HG02938 (cell line): ENCODE measurements around the gene NKG7.

Source experiments
- ATAC-seq: cut with Tn5 transposase; IDR thresholded peaks from one replicate; pipeline ENCODE4 v1.9.1; 2021; ENCODE audit warnings: mild to moderate bottlenecking, moderate library complexity; ENCODE audit not compliant: unreplicated experiment

The NKG7 gene

DNA sequence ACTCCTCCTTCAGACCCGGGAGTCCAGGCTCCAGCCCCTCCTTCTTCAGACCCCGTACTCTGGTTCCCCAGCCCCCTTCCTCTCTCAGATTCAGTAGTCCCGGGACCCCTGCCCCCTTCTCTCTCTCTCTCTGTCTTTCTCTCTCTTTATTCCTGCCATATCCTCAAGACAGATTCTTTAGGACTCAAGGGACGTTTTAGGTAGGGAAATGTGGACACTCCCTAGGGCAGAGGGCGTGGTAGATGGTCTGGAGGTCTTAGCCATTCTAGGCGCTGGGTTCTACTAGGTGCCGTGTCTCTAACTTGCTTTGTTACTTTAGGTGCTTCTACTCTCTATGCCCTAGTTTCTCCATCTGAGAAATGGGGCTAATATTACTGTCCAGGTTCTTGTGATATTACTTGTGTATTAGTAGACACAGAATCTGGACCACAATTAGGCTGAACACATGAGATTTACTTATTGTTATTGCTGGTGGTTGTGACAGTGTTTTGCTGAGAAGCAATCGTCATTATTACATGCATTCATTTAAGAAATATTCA, 18.7 kb upstream of the NKG7 start:
- no peak for ATAC-seq

DNA sequence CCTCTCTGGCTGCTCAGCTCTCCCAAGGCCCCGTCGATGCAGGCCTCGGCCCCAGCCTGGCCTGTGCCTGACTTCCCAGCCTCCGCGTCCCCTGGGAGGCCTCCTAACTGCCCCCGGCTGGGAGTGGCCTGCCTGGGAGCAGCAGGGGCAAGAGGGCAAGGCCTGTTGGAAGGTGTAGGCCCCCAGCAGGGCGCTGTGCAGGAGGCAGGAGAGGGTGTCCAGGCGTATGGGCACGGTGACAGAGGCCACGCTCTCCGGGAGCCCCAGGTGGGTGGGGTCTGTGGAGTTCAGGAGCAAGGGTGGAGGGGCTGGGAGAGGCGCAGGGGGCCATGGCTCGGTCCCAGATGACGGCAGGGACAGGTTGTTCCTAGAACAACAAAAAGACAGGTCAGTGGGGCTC, 16.7 kb upstream of the NKG7 start:
- no peak for ATAC-seq

DNA sequence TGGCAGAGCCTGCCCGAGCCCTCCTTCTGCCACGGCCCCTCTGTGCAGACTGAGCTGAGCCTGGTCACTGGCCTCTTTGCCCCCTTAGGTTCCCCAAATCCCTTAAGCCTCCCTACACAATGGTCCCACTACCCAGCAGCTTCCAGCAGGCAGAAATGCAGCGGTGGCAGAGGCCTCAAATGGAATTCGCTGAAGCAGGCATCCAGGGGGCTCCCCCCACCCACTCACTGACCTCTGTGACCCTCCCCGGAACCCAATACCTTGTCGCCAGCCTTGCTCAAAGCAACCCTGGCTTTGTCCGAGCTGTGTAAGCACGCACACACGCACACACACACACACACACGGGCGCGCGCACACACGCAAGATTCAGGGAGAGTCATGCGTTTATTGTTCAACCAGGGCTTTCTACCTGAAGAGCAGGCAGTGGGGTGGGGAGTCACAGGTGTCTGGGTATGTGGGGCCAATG, 15.5 kb upstream of the NKG7 start, which contains the start of gene LIM2:
Gene LIM2 (minus strand): TSS at position 51 of the 466 bp plus-strand sequence. CDS start 531 bp downstream, outside the sequence.
- ATAC-seq: no peak

DNA sequence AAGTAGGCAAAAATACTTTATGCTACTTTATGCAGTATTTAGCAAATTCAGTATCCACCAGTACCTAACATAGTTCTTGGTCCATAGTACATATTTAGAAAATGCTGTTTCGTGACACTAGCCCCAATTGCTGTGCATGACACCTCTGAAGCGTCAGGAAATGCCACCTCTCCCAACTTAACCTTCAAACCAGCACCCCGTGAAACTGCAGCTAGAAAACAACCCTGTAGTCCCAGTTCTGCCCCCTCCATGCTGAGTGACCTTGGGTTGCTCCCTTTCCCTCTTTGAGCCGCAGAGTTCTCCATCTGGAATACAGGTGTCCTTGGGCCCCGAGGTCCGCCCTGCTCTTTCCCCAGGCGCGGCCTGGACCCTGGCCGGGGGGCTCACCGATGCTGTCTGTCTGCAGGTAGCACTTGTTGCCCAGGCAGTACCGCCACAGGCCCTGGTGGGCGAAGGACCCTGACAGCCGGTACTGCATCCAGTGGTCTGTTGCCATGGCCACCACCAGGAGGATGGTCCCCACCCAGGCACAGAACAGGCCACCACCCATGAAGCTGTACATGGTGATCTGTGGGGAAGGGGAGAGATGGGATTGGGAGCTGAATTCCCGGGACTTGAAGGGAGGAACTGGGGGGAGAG, 14.5 kb upstream of the NKG7 start:
- ATAC-seq: no peak

DNA sequence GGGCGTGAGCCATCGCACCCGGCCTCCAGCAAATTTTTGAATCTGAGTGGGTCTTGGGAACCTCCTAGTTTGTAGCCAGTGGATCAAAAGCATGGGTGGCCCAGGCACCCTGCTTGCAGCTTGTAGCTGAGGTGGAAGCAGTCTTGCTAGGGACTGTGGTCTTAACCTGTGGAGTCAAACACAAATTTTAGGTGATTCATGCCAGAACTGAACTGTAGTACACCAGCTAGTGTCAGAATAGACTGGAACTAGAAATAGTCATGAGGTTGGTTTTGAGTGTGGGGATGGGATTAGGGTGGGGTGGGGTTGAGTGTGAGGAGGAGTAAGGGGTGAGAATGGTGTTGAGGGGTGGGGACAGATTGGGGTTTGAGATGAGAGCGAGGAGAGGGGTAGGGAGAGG, 9.6 kb upstream of the NKG7 start:
- ATAC-seq: no peak

DNA sequence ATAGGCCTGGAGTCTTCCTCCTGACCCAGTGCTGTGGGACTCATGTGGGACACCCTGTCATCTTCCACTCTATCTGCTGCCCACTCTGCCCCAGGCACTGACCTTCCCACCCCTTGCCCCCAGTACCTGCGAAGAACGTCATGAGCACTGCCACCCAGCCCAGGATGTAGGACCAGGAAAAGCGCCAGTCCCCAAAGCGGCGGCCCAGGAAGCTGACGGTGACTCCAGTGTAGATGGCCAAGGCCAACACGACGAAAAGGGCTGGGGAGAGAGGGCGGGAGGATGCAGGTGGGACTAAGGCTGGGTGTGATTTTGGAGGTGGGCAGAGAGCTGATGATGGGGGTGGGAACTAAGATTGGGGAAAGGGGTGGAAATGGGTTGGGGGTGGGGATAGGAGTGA, 7.9 kb upstream of the NKG7 start:
- ATAC-seq: no peak

DNA sequence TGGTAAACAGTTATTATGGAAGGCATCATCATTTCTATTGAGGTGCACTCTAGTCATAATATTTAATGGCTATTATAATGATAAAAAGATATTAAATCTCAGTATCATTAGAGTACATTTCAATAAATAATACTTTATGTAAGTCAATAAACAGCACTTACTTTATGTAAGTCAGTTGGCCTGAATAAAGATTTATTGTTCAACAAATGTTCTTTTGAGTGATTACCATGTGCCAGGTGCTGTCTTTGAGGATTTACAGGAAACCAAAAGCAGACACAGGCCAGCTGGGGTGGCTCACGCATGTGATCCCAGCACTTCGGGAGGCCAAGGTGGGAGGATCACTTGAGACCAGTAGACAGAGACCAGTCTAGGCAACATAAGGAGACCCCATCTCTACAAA, 5.0 kb upstream of the NKG7 start:
- ATAC-seq: no peak

DNA sequence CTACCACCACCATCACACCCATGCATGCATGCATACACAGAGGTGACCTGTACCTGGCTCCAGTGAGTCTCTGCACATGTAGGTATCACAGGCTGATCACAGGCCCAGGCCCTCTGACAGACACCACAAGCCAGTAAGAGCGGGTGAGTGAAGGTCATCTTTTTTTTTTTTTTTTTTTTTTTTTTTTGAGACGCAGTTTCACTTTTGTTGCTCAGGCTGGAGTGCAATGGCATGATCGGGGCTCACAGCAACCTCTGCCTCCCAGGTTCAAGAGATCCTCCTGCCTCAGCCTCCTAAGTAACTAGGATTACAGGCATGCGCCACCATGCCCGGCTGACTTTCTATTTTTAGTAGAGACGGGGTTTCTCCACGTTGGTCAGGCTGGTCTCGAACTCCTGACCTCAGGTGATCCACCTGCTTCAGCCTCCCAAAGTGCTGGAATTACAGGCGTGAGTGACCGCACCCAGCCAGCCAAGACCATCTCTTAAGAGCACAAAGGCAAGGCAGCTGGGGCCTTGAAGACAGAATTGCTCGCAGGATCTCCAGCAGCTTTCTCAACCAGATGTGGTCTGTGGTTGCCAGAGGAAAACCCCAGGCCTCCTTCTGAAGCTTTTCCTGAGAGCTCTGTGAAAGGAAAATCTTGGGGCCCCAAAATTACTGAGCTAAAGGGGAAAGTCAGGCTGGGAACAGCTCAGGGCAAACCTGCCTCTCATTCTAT, 3.2 kb upstream of the NKG7 start:
- ATAC-seq: no peak

DNA sequence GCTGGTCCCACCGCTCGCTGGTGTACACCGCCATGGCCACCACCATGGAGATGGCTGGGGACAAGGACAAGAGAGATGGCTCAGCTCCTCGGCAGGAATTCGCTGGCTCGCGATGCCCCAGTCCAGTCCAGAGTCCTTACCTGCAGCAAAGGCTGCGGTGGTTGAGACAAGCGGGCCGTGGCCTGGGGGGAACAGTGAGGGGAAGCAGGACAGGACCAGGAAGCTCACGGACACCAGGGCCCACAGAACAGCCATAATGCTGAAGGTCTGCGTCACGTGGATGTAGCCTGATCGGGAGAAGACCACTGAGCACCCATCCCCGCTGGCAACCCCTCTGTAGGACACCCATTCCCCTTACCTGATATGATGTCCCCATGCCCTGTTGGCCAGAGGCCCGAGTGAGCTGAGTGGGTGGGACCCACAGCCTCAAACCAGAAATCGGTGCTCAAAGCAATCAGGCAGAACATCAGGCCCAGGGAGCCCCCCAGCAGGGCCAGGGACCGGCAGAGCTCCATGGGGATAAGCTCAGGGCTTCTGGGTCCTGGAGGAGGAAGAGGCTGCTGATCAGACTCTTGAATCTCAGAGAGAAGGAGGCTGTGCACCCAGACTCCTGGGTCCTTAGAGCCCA, 319 bp downstream of the NKG7 start:
- no peak for ATAC-seq

DNA sequence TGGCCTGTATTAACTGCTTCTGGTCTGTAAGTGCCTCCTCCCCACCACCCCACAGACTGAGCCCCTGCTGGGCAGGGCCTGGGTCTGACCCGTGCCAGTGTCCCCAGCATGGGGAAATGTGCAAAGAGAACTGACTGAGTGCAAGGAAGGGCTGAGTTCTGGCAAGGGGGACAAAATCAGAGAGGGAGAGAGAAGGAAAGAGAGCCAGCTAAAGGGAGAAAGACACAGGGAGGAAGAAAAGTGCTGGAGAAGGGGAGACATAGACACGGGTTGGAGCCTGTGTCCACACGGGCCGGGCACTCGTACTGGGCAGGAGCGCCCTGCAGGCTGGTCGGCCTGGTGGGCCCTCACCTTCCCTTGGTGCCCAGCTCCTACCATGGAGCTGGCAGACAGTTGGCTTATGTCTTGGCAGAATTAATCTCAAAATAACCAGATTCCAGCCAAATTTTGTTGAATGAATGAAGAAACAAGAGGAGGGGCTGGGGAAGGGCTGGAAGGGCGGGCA, 1.2 kb downstream of the NKG7 start:
- ATAC-seq: no peak

DNA sequence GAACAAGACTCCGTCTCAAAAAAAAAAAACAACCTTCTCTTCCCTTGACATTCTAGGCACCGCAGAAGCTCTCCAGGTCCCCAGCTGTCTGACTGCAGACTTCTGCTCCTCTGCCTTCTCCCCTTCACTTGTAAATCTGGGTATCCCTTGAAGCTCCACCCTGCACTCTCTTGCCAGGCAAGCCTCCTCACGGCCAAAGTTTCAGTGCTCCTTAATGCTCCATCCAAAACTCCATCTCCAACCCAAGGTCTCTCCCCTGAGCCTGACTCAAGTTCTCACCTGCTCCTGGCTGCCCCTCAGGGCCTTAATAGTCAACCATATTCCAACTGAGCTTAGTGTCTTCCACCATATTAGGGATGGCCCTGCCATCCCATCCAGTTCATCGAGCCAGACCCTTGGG, 2.2 kb downstream of the NKG7 start:
- ATAC-seq: no peak

DNA sequence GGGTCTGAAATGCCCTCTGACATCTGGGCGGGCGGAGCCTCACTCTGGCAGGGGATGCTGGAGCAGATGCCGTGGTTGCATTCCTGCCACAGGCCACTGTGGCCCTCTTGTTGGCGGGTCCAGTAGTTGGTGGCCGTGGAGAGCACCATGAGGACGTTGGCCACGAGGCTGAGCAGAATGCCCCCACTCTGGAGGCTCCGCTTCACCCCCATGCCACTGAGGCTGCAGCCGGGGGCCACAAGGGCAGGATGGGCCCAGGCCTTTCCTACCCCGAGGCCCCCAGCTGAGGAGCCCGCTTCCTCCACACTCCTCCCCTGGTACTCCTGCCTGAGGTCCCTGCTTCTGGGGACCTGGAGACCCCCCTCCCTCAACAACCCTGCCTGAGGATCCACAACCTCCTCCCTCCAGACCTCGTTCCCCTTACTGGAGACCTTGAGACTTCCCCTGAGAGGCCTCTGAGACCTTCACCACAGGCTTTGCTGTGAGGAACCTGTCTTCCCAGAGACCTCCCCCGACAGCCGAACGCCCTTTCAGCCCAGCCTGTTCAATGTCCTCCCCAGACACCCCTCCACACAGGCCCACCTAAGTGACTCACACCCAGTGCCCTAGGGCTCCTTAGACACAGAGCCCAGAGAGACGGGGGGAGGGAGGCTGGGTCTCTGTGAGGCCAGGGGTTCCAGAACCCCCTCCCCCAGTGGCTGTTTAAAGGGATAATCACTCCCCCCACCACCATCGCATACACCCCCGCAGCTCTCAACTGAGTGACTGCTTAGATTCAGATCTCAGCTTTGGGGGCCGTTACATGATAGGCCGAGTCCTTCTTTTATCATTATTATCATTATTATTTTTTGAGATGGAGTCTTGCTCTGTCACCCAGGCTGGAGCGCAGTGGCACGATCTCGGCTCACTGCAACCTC, 3.8 kb downstream of the NKG7 start, which contains the start of gene CLDND2:
Gene CLDND2 (minus strand): TSS at position 638 of the 917 bp plus-strand sequence. CDS start 426 bp downstream, at position 212.
- no peak for ATAC-seq

DNA sequence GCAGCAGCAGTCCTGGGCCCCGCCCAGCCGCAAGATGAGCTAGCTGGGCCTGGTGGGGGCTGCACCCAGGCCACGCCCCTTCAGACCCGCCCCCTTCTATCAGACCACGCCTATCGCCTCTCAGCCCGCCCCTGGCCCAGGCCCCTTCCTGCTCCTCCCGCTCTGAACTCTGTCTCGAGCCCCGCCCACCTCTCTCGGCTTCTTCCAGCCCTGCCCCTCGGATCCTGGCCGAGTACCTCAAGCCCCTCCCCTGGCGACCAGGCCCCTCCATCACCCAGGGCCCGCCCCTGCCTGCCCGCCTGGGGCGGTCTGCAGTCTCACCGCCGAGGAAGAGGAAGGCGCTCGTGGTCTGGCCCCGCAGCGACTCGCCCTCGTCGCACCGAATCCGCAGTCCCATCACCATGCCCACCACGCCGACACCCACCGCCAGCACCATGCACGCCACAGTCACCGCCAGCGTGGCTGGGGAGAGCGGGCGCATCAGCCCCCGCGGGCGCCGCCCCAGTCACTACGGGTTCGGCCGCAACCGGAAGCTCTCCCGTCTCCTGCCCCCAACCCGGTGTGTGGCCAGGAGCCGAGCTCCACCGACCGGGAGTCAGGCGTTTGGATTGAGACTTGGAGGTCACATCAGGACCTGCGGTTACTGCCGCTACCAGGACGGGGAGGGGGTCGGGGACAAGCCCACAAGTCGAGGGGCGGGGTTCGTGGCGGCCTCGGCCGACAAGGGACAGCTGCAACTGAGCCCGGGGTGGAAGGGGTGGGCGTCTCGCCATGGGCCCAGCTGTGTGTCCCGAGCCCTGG, 4.7 kb downstream of the NKG7 start:
- peak; percentile 68 for ATAC-seq

DNA sequence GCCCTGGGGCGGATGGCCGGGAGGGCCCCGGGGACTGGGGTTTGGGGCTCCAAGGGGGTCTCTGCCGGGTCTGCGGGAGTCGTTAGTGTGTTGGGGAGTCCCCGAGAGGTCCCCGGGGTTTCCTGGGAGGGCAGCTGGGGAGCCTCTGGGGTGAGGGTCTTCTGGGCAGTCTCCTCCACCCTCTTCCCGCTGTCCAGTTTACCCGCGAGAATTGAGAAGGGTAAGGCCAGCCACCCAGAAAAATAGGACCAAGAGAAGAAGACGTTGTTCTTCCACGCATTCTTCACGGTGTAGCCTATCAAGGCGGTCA, 5.2 kb downstream of the NKG7 start:
- ATAC-seq: no peak

DNA sequence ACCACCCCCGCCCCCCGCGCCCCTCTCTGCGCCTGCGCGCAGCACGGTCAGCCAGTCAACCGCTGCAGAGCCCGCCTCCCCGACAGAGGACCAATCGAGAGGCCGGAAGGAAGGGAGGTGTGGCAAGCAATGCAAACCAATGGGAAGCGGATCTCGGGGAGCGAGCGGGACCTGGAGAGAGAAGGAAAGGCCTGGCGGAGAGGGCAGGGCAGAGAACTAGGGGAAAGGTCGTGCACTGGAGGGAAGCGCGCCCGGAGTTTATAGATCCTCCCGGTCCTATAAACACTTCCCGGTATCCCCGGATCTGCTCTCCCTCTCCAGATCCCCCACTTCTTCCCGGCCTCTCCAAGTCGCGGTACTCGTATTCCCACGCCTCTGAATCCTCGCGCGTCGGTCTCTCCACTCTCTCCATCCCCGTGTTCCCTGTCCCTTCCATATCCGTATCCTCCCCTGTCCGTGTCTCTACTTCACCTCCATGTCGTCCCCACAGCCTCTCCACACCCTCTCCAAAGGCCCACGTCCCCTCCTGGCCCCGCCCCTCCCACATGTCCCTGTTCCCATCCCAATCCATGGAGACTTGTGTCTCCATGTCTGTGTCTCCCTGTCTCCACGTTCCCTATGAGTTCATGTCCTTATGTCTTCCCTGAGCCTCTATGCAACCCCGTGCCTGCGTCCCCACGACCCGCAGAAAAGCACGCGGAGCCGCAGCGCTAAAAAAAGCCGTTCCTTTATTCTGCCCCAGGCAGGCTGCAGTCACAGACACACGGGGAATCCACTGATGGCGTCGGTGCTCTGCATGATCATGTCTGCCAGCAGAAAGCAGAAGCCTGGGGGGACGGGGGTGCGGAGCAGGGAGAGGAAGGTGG, 5.8 kb downstream of the NKG7 start:
- ATAC-seq: peak; percentile 37

DNA sequence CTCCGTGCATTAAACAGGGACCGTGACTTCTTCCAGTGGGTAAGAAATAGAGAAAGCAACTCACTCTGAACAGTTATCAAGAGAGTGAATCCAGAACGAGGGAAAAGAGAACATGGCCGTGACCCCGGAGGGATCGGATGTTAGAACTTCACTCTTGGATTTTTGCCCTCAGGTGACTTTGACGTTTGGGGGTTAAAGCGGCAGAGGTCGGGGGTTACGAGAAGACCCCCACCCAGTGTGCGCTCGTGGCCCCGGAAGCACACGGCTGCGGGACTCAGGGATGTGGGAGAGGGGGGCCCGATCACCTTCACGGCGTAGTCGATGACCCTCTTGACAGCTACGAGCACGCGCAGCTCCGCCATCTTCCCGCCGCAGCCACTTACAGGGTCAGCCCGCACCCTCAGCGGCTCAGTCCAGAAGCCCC, 6.5 kb downstream of the NKG7 start, which contains the start of gene ETFB:
Gene ETFB (minus strand): TSS at position 424 of the 424 bp plus-strand sequence. CDS start 62 bp downstream, at position 362.
- no peak for ATAC-seq

DNA sequence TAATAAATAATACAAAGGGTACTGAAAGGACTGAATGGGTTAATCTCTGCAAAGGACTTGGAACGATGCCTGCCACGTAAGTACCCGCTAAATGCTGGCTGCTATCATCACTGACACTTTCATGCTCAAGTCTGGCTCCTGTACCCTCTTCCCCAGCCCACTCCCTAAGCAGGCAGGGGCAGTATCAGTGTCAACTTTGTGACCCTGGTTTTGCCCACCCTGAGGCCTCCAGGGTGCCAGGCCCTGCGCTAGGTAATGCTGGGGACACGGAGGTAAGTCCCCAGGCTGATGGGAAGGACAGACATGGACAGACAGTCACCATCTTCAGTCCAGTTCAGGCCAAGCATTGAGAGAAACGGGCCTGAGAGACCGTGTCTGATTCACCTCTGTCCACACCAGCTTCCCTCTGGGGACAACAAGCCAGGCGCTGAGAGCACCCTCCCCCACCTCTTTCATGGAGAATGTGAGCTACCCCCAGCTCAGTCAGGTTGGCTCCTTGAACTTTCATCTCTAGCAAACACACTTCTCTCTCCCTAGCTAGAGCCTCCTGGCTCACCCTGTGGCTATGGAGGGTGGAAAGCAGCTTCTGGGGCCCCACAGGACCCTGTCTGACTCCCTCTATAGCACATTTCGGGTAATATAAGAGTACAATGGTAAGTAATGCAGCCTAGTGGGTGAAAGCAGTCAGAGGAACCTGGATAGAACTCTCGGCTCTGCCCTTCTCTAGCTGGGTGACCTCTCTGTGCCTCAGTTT, 7.1 kb downstream of the NKG7 start:
- ATAC-seq: no peak
